ENCODE results near the gene COL1A1. TPM values are rescaled to one million over a fixed set of nuclear protein-coding genes. Genes with fewer than 3 reads are reported as not detected.

The COL1A1 gene
- total and polyA plus RNA-seq, 8 donors: 9.0 to 875 (median 20.9) TPM

DNA sequence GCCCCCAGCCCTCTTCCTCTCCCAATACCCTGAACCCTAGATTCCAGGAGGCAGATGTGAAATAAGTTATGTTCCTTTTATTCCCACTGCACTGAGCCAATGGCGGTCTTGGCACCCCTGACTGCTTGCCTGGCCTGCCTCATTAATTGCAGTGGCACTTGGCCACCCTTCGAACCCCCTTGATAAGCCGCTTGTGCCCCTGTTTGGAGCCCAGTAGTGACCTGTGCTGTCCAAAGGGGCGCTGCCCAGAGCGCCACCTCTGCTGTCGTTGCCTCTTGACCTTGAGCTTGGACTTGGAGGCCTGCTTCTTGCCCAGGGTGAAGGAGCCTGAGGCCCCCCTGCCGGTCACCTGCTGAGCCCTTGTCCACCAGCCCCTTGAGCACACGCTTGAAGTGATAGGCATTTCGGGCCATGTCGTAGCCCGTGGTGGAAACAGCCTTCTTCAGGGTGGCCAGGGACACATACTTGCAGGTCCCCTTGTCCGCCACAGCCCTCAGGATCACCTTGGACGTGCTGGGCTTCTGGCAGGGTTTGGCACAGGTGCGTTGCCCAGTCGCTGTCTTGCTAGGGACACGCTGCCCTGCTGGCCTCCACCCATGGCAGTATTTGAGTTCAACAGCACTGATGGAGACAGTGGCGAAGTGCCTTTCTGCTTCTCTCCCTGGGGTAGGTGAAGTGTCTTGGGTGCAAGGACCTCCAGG, 29.9 kb downstream of the COL1A1 start:
- FAIRE-seq (no peak), DNase-seq (peak in 2 of 6 donors; percentile 11 to 33), ATAC-seq (no peak)
- no peaks in the 10 kb centered on the region for H3K36me3 ChIP-seq
- intact Hi-C loops (cut with DNase I): no loop called here
- H3K4me1 ChIP-seq: peaks cover 0 to 6% (median 0%) of the 10 kb centered on the region in 3 donors
- H3K27me3 ChIP-seq: no peaks in the 10 kb centered on the region
- no peak overlapping the region for H3K4me3 ChIP-seq
- TF ChIP-seq, protein P1, sequence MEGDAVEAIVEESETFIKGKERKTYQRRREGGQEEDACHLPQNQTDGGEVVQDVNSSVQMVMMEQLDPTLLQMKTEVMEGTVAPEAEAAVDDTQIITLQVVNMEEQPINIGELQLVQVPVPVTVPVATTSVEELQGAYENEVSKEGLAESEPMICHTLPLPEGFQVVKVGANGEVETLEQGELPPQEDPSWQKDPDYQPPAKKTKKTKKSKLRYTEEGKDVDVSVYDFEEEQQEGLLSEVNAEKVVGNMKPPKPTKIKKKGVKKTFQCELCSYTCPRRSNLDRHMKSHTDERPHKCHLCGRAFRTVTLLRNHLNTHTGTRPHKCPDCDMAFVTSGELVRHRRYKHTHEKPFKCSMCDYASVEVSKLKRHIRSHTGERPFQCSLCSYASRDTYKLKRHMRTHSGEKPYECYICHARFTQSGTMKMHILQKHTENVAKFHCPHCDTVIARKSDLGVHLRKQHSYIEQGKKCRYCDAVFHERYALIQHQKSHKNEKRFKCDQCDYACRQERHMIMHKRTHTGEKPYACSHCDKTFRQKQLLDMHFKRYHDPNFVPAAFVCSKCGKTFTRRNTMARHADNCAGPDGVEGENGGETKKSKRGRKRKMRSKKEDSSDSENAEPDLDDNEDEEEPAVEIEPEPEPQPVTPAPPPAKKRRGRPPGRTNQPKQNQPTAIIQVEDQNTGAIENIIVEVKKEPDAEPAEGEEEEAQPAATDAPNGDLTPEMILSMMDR (IDR thresholded peaks at IDR 0.05): no peak
- no peak overlapping the region for H3K27ac ChIP-seq
- 77 to 84% methylated on average over 17 of the region's 17 CpGs for WGBS, 2 donors
- H3K9me3 ChIP-seq: no peaks in the 10 kb centered on the region

DNA sequence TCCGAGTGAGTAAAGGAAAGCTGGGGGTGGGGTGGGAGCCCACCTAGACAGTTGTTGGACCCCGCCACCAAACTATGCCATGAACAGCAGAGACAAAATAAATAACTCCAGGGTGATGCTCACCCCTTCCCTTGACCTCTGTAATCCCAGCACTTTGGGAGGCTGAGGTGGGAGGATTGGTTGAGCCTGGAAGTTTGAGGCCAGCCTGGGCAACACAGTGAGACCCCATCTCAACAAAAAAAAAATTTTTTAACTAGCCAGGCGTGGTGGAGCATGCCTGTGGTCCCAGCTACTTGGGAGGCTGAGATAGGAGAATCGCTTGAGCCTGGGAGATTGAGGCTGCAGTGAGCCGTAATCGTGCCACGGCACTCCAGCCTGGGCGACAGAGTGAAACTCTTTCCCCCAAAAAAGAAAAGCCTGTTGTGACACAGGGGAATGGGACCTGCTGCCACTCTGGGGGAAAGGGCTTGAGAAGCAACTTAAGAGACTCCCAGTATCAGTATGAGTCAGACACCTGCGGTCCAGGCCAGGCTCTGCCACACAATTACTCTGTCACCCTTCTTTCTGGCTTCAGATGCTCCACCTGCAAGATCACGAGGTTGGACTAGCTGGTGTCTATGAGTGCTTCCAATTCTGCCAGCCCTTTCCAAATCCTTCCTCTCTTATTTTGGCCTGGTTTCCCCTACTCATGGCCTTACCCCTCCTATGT, 30.6 kb downstream of the COL1A1 start:
- Histone ChIP-seq H3K27ac (no peak overlapping the region), H3K27me3 (no peaks in the 10 kb centered on the region), H3K4me1 (peaks cover 0 to 3% (median 0%) of the 10 kb centered on the region in 3 donors), H3K4me3 (no peak overlapping the region), H3K36me3 (no peaks in the 10 kb centered on the region), H3K9me3 (no peaks in the 10 kb centered on the region)
- TF ChIP-seq, protein P1 (IDR thresholded peaks at IDR 0.05): no peak
- intact Hi-C loops (cut with DNase I): no loop called here
- 81 to 86% methylated on average over 9 to 10 of the region's 10 CpGs for WGBS, 2 donors
- ATAC-seq (no peak), DNase-seq (peak in 2 of 6 donors; percentile 1 to 25), FAIRE-seq (no peak)

DNA sequence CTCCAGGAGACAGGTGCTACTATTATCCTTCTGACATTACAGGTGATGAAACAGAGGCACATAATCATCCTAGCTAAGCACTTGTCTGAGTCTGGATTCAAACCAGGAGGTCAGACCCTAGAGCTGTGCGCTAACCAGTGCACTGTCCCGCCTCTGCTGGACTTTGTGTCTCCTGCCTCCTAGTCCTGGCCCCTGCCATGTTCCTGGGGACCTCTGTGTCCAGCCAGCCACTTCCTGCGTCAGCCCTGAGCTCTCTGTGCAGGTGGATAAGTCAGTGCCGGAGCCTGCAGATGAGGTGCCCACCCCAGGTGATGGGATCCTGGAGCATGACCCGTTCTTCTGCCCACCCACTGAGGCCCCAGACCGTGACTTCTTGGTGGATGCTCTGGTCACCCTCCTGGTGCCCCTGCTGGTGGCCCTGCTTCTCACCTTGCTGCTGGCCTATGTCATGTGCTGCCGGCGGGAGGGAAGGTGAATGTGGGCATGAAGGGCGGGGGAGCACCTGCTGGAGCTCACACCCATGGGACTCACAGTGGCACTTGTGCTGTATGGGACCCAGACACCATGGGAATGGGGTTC, 31.5 kb downstream of the COL1A1 start:
- 73 to 78% methylated on average over 8 to 9 of the region's 9 CpGs for whole genome bisulfite sequencing, 2 donors
- Histone ChIP-seq H3K4me1 (no peaks in the 10 kb centered on the region), H3K4me3 (no peak overlapping the region), H3K27me3 (no peaks in the 10 kb centered on the region), H3K9me3 (no peaks in the 10 kb centered on the region), H3K27ac (no peak overlapping the region), H3K36me3 (no peaks in the 10 kb centered on the region)
- TF ChIP-seq, protein P1 (IDR thresholded peaks at IDR 0.05): no peak
- DNase-seq: peak in 2 of 6 donors; percentile 12 to 54
- ATAC-seq: no peak
- intact Hi-C loops (cut with DNase I): no loop called here
- no peak for FAIRE-seq

DNA sequence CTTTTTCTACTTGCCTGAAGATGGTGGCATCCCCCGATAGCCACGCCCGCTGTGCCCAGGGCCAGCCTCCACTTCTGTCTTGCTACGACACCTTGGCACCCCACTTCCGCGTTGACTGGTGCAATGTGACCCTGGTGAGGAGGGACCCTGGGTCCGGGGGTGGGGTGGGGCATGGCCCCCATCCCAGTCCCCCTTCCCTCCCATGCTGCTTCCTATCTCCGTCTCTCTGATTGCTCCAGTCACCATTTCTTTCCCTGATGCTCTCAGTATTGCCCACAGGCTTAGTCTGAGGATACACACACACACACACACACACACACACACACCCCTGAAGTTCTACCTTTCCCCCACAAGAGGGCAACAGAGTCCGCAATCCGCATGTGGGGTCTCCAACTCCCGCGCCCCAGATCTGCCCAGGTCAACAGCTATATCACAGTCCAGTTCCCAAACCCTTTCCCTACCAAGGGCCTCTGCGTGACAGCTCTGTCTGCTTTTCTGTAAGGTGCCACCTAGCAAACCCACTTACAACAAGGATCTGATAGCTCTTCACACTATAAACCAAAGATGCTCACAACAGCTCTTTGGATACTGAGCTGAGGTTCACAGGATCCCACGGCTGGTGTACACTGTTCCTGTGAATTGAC, 32.2 kb downstream of the COL1A1 start:
- Histone ChIP-seq H3K36me3 (no peaks in the 10 kb centered on the region), H3K27ac (no peak overlapping the region), H3K9me3 (no peaks in the 10 kb centered on the region), H3K4me3 (no peak overlapping the region), H3K27me3 (no peaks in the 10 kb centered on the region), H3K4me1 (no peaks in the 10 kb centered on the region)
- FAIRE-seq (no peak), ATAC-seq (peak; percentile 72 to 90 (median 80)), DNase-seq (peak in 3 of 6 donors; percentile 52 to 60 (median 53))
- intact Hi-C loops (cut with DNase I): no loop called here
- TF ChIP-seq, protein P1 (IDR thresholded peaks at IDR 0.05): peak in 3 of 4 donors; percentile 15 to 43 (median 17)
- WGBS, 2 donors: 17 to 31% methylated on average over 14 of the region's 14 CpGs

Data from pancreas (tissue), 10 donors.